ENCODE measurements around the gene SERPINH1.
A peak's percentile ranks its signal among the peaks of the same experiment; 100 is the strongest.

SERPINH1 gene

GRCh38 chr11:75562048-75562835 lies at the start of gene SERPINH1:
Gene SERPINH1 (plus strand): TSS chr11:75562253. CDS start chr11:75566350, 4,097 bp downstream.
- TF ChIP-seq CTCF (conservative IDR thresholded peaks at IDR 0.05; ENCODE audit: low read depth) = no peak
- ChIA-PET POLR2A (ENCODE audit: low non-redundant PET) (interaction anchor here (1.3 kb wide), 1 partner anchor 8 kb away, joined by 8 read pairs; no protein-coding TSS in a partner anchor), CTCF (interaction anchor here (0.5 kb wide), 1 partner anchor 860 kb away, joined by 4 read pairs; no protein-coding TSS in a partner anchor)
- peak; percentile 94 for DNase-seq (ENCODE audit: low spot score)
- peak within 1 kb of the TSS; percentile 97 for H3K27ac ChIP-seq

GRCh38 chr11:75513250-75513649 lies 48.8 kb upstream of the SERPINH1 start:
- no peak for DNase-seq (ENCODE audit: low spot score)
- POLR2A ChIA-PET (ENCODE audit: low non-redundant PET) = no interaction called here
- CTCF ChIA-PET = no interaction called here
- TF ChIP-seq CTCF (conservative IDR thresholded peaks at IDR 0.05; ENCODE audit: low read depth) = no peak
- no peak overlapping the region for H3K27ac ChIP-seq

GRCh38 chr11:75514596-75514995 lies 47.5 kb upstream of the SERPINH1 start:
- H3K27ac ChIP-seq = no peak overlapping the region
- ChIA-PET CTCF (interaction anchor here (0.5 to 0.7 kb wide), 2 partner anchors 15 to 106 kb away, joined by 3 to 4 read pairs; no protein-coding TSS in a partner anchor), POLR2A (ENCODE audit: low non-redundant PET) (no interaction called here)
- no peak for DNase-seq (ENCODE audit: low spot score)
- TF ChIP-seq CTCF (conservative IDR thresholded peaks at IDR 0.05; ENCODE audit: low read depth) = no peak

- TF ChIP-seq CTCF (conservative IDR thresholded peaks at IDR 0.05; ENCODE audit: low read depth) = no peak
- no peak for DNase-seq (ENCODE audit: low spot score)
- CTCF ChIA-PET = interaction anchor here (0.6 kb wide), 1 partner anchor 31 kb away, joined by 3 read pairs; no protein-coding TSS in a partner anchor
- H3K27ac ChIP-seq = no peak overlapping the region
- POLR2A ChIA-PET (ENCODE audit: low non-redundant PET) = no interaction called here
Measured at GRCh38 chr11:75516140-75516539, 45.9 kb upstream of the SERPINH1 start.

GRCh38 chr11:75516886-75517285 lies 45.2 kb upstream of the SERPINH1 start:
- H3K27ac ChIP-seq = no peak overlapping the region
- TF ChIP-seq CTCF (conservative IDR thresholded peaks at IDR 0.05; ENCODE audit: low read depth) = no peak
- no peak for DNase-seq (ENCODE audit: low spot score)
- POLR2A ChIA-PET (ENCODE audit: low non-redundant PET) = no interaction called here
- CTCF ChIA-PET = interaction anchor here (1.1 to 1.2 kb wide), 2 partner anchors 72 to 133 kb away, joined by 3 read pairs; no protein-coding TSS in a partner anchor

GRCh38 chr11:75518204-75518549 lies 43.9 kb upstream of the SERPINH1 start:
- TF ChIP-seq CTCF (conservative IDR thresholded peaks at IDR 0.05; ENCODE audit: low read depth) = no peak
- H3K27ac ChIP-seq = no peak overlapping the region
- POLR2A ChIA-PET (ENCODE audit: low non-redundant PET) = no interaction called here
- no peak for DNase-seq (ENCODE audit: low spot score)
- CTCF ChIA-PET = no interaction called here
